Measurements from ENCODE around the gene PTPN6. TPM values are rescaled to one million over a fixed set of nuclear protein-coding genes. Genes with fewer than 3 reads are reported as not detected.

The PTPN6 gene
- total and polyA plus RNA-seq, 10 of the 15 experiments (the other 5 are each of a cell fraction or from before 2014, with no cell fraction given): 229 to 457 (median 370) TPM

DNA sequence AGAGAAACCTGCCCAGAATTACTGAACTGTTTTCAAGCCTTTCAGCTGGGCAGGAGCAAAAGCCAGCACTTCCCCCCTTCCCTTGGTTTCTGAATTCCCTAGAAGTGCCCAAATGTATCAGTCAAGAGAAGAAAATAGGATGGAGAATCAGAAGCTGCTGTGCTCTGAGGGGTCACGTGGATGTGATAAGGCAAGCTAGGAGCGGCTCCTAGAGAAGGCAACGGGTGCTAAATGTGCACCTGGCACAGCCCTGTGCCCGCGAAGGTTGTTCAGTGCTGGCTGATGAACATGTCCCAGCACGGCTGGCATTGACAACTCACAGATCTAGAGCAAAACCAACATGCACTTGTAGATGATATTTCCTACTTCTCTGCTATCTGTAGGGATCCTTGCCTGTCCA lies 27.9 kb downstream of the PTPN6 start (continued):
- TF ChIP-seq SMARCA5 (IDR thresholded peaks at IDR 0.05) (no peak), ZNF24 (IDR thresholded peaks at IDR 0.05) (no peak), WRNIP1 (IDR thresholded peaks at IDR 0.05; ENCODE audit: borderline replicate concordance, low read depth, low read length) (no peak), ATF2 (IDR thresholded peaks at IDR 0.05; ENCODE audit: low read length) (no peak)
- TF ChIP-seq, protein P1, sequence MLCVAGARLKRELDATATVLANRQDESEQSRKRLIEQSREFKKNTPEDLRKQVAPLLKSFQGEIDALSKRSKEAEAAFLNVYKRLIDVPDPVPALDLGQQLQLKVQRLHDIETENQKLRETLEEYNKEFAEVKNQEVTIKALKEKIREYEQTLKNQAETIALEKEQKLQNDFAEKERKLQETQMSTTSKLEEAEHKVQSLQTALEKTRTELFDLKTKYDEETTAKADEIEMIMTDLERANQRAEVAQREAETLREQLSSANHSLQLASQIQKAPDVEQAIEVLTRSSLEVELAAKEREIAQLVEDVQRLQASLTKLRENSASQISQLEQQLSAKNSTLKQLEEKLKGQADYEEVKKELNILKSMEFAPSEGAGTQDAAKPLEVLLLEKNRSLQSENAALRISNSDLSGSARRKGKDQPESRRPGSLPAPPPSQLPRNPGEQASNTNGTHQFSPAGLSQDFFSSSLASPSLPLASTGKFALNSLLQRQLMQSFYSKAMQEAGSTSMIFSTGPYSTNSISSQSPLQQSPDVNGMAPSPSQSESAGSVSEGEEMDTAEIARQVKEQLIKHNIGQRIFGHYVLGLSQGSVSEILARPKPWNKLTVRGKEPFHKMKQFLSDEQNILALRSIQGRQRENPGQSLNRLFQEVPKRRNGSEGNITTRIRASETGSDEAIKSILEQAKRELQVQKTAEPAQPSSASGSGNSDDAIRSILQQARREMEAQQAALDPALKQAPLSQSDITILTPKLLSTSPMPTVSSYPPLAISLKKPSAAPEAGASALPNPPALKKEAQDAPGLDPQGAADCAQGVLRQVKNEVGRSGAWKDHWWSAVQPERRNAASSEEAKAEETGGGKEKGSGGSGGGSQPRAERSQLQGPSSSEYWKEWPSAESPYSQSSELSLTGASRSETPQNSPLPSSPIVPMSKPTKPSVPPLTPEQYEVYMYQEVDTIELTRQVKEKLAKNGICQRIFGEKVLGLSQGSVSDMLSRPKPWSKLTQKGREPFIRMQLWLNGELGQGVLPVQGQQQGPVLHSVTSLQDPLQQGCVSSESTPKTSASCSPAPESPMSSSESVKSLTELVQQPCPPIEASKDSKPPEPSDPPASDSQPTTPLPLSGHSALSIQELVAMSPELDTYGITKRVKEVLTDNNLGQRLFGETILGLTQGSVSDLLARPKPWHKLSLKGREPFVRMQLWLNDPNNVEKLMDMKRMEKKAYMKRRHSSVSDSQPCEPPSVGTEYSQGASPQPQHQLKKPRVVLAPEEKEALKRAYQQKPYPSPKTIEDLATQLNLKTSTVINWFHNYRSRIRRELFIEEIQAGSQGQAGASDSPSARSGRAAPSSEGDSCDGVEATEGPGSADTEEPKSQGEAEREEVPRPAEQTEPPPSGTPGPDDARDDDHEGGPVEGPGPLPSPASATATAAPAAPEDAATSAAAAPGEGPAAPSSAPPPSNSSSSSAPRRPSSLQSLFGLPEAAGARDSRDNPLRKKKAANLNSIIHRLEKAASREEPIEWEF (IDR thresholded peaks at IDR 0.05; ENCODE audit: insufficient replicate concordance, low read depth, low read length): no peak
- TF ChIP-seq, protein P2, sequence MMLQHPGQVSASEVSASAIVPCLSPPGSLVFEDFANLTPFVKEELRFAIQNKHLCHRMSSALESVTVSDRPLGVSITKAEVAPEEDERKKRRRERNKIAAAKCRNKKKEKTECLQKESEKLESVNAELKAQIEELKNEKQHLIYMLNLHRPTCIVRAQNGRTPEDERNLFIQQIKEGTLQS (IDR thresholded peaks at IDR 0.05; ENCODE audit: borderline replicate concordance, extremely low read depth, low read depth, low read length): no peak
- TF ChIP-seq, protein P3, sequence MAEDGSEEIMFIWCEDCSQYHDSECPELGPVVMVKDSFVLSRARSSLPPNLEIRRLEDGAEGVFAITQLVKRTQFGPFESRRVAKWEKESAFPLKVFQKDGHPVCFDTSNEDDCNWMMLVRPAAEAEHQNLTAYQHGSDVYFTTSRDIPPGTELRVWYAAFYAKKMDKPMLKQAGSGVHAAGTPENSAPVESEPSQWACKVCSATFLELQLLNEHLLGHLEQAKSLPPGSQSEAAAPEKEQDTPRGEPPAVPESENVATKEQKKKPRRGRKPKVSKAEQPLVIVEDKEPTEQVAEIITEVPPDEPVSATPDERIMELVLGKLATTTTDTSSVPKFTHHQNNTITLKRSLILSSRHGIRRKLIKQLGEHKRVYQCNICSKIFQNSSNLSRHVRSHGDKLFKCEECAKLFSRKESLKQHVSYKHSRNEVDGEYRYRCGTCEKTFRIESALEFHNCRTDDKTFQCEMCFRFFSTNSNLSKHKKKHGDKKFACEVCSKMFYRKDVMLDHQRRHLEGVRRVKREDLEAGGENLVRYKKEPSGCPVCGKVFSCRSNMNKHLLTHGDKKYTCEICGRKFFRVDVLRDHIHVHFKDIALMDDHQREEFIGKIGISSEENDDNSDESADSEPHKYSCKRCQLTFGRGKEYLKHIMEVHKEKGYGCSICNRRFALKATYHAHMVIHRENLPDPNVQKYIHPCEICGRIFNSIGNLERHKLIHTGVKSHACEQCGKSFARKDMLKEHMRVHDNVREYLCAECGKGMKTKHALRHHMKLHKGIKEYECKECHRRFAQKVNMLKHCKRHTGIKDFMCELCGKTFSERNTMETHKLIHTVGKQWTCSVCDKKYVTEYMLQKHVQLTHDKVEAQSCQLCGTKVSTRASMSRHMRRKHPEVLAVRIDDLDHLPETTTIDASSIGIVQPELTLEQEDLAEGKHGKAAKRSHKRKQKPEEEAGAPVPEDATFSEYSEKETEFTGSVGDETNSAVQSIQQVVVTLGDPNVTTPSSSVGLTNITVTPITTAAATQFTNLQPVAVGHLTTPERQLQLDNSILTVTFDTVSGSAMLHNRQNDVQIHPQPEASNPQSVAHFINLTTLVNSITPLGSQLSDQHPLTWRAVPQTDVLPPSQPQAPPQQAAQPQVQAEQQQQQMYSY (CRISPR knock-in tag; IDR thresholded peaks at IDR 0.05): no peak

All from GM12878 (cell line).